ENCODE measurements around the gene NID2. TPM values are rescaled to one million over a fixed set of nuclear protein-coding genes. Genes with fewer than 3 reads are reported as not detected.

NID2 gene
- total and polyA plus RNA-seq, 2 donors (not counting 1 experiment from before 2014, with no cell fraction given), result not detected

- peaks cover 4% of the 10 kb centered on the region for H3K79me2 ChIP-seq (ENCODE audit: control insufficient read depth, insufficient read depth, low read length)
- H3K4me3 ChIP-seq (ENCODE audit: control extremely low read depth in 1 of 5, extremely low read depth in 1 of 5, insufficient read depth in 1 of 5, low read depth in 2 of 5, low read length in 4 of 5), result no peak overlapping the region
- no peaks in the 10 kb centered on the region for H3K27me3 ChIP-seq (replicated peaks in 1 of 4; ENCODE audit: control extremely low read depth in 1 of 4, control insufficient read depth in 3 of 4, insufficient read depth in 4 of 4, low read length in 3 of 4)
- H3K4me2 ChIP-seq (replicated peaks; ENCODE audit: low read depth, low read length, poor library complexity, severe bottlenecking), result no peak overlapping the region
- peaks cover 6 to 37% of the 10 kb centered on the region in 2 experiments for H3K36me3 ChIP-seq (replicated peaks in 1 of 2; ENCODE audit: control extremely low read depth in 1 of 2, control insufficient read depth in 1 of 2, extremely low read depth in 1 of 2, insufficient read depth in 2 of 2, low read length in 1 of 2)
- POLR2A ChIA-PET, result no interaction called here
- no peak for TF ChIP-seq EZH2 (IDR thresholded peaks at IDR 0.05; ENCODE audit: borderline replicate concordance, insufficient read depth, low read depth, low read length, poor library complexity, severe bottlenecking)
- TF ChIP-seq CTCF (IDR thresholded peaks at IDR 0.05), result no peak
- Mint-ChIP-seq H3K9me3 (ENCODE audit: insufficient read depth) (peaks cover 18% of the 10 kb centered on the region), H3K4me3 (no peak overlapping the region), H3K4me1 (peaks cover 14% of the 10 kb centered on the region), H3K27me3 (no peaks in the 10 kb centered on the region), H3K27ac (no peak overlapping the region)
- H3K4me1 ChIP-seq (ENCODE audit: control insufficient read depth in 2 of 2, insufficient read depth in 2 of 2, low read length in 2 of 2), result no peaks in the 10 kb centered on the region
- H2AFZ ChIP-seq (ENCODE audit: insufficient read depth, low read depth, low read length, poor library complexity, severe bottlenecking), result no peak overlapping the region
- no peaks in the 10 kb centered on the region for H4K20me1 ChIP-seq (ENCODE audit: control insufficient read depth, insufficient read depth, low read length, poor library complexity, severe bottlenecking)
- intact Hi-C loops (cut with micrococcal nuclease), result no loop called here
- H3K27ac ChIP-seq (ENCODE audit: low read length in 2 of 2), result no peak overlapping the region
- no peak overlapping the region for H3K9ac ChIP-seq (ENCODE audit: low read length)
- no peak for ATAC-seq (ENCODE audit: low read depth)
- H3K9me3 ChIP-seq (ENCODE audit: control extremely low read depth in 1 of 3, control insufficient read depth in 2 of 3, insufficient read depth in 1 of 3, low read length in 2 of 3), result peaks cover 0 to 14% (median 3%) of the 10 kb centered on the region in 3 donors
- CTCF ChIA-PET, result no interaction called here
- DNase-seq, result no peak
Observed at GRCh38 chr14:51960866-51961265, 108.0 kb downstream of the NID2 start.

- intact Hi-C loops (cut with micrococcal nuclease), result no loop called here
- peaks cover 14% of the 10 kb centered on the region for H3K4me1 Mint-ChIP-seq
- TF ChIP-seq EZH2 (IDR thresholded peaks at IDR 0.05; ENCODE audit: borderline replicate concordance, insufficient read depth, low read depth, low read length, poor library complexity, severe bottlenecking), result no peak
- TF ChIP-seq CTCF (IDR thresholded peaks at IDR 0.05), result no peak
- ChIA-PET POLR2A (no interaction called here), CTCF (no interaction called here)
- Histone ChIP-seq H3K9ac (ENCODE audit: low read length) (no peak overlapping the region), H3K4me3 (ENCODE audit: control extremely low read depth in 1 of 5, extremely low read depth in 1 of 5, insufficient read depth in 1 of 5, low read depth in 2 of 5, low read length in 4 of 5) (no peak overlapping the region), H3K27ac (ENCODE audit: low read length in 2 of 2) (no peak overlapping the region), H3K79me2 (ENCODE audit: control insufficient read depth, insufficient read depth, low read length) (peaks cover 4% of the 10 kb centered on the region), H3K9me3 (ENCODE audit: control extremely low read depth in 1 of 3, control insufficient read depth in 2 of 3, insufficient read depth in 1 of 3, low read length in 2 of 3) (peaks cover 0 to 14% (median 3%) of the 10 kb centered on the region in 3 donors), H3K4me1 (ENCODE audit: control insufficient read depth in 2 of 2, insufficient read depth in 2 of 2, low read length in 2 of 2) (no peaks in the 10 kb centered on the region), H4K20me1 (ENCODE audit: control insufficient read depth, insufficient read depth, low read length, poor library complexity, severe bottlenecking) (no peaks in the 10 kb centered on the region), H3K4me2 (replicated peaks; ENCODE audit: low read depth, low read length, poor library complexity, severe bottlenecking) (no peak overlapping the region), H3K36me3 (replicated peaks in 1 of 2; ENCODE audit: control extremely low read depth in 1 of 2, control insufficient read depth in 1 of 2, extremely low read depth in 1 of 2, insufficient read depth in 2 of 2, low read length in 1 of 2) (peaks cover 6 to 44% of the 10 kb centered on the region in 2 experiments), H2AFZ (ENCODE audit: insufficient read depth, low read depth, low read length, poor library complexity, severe bottlenecking) (no peak overlapping the region), H3K27me3 (replicated peaks in 1 of 4; ENCODE audit: control extremely low read depth in 1 of 4, control insufficient read depth in 3 of 4, insufficient read depth in 4 of 4, low read length in 3 of 4) (no peaks in the 10 kb centered on the region)
- H3K9me3 Mint-ChIP-seq (ENCODE audit: insufficient read depth), result peaks cover 18% of the 10 kb centered on the region
- ATAC-seq (ENCODE audit: low read depth) (no peak), DNase-seq (no peak)
- H3K27me3 Mint-ChIP-seq, result no peaks in the 10 kb centered on the region
- no peak overlapping the region for H3K4me3 Mint-ChIP-seq
- no peak overlapping the region for H3K27ac Mint-ChIP-seq
- no CpG with 5 or more reads among the region's 1 CpG for WGBS (ENCODE audit: insufficient coverage)
Observed at GRCh38 chr14:51959928-51960327, 108.9 kb downstream of the NID2 start.

All from B cell (primary cell).